Smooth muscle cell (in vitro differentiated cells): ENCODE measurements around the gene DHRSX. TPM values are rescaled to one million over a fixed set of nuclear protein-coding genes. Genes with fewer than 3 reads are reported as not detected.

Experiments used
- DNase-seq: peaks from one replicate; lab custom pipeline; 2025; ENCODE audit not compliant: unreplicated experiment; lab: John Stamatoyannopoulos, UW
- H2AFZ ChIP-seq: fragments of 200-600 bp; sonication (generic); 2 replicates; pipeline ENCODE4 v1.6.0; 2016; ENCODE audit warnings: antibody characterized with exemption, low read depth, mild to moderate bottlenecking
- H3F3A ChIP-seq: fragments of 200-600 bp; sonication (generic); 2 replicates; pipeline ENCODE4 v1.6.0; 2017; ENCODE audit warnings: antibody characterized with exemption, low read depth
- H3K27ac ChIP-seq: fragments of 200-600 bp; sonication (generic); 2 replicates; pipeline ENCODE4 v1.5.1; 2016; ENCODE audit warnings: low read depth, mild to moderate bottlenecking
- H3K27me3 ChIP-seq: fragments of 200-600 bp; sonication (generic); 2 replicates; pipeline ENCODE4 v1.6.1; 2016; ENCODE audit warnings: low read depth, mild to moderate bottlenecking
- H3K36me3 ChIP-seq: fragments of 200-600 bp; sonication (generic); 2 replicates; pipeline ENCODE4 v1.5.1; 2016; ENCODE audit warnings: low read depth
- H3K4me1 ChIP-seq: fragments of 200-600 bp; sonication (generic); 2 replicates; pipeline ENCODE4 v1.5.1; 2016; ENCODE audit warnings: low read depth
- H3K4me2 ChIP-seq: fragments of 200-600 bp; sonication (generic); 2 replicates; pipeline ENCODE4 v1.6.0; 2016; ENCODE audit warnings: mild to moderate bottlenecking
- H3K4me3 ChIP-seq: fragments of 200-600 bp; sonication (generic); 2 replicates; pipeline ENCODE4 v1.5.1; 2016; ENCODE audit warnings: mild to moderate bottlenecking
- H3K79me2 ChIP-seq: fragments of 200-600 bp; sonication (generic); 2 replicates; pipeline ENCODE4 v1.6.0; 2016; ENCODE audit warnings: low read depth, mild to moderate bottlenecking
- H3K9ac ChIP-seq: fragments of 200-600 bp; sonication (generic); 2 replicates; pipeline ENCODE4 v1.6.0; 2016; ENCODE audit warnings: low read depth
- H3K9me3 ChIP-seq: fragments of 200-600 bp; sonication (generic); replicated peaks from 2 replicates; pipeline ENCODE4 v1.5.1; 2016; ENCODE audit warnings: low read depth
- H4K20me1 ChIP-seq: fragments of 200-600 bp; sonication (generic); 2 replicates; pipeline ENCODE4 v1.6.0; 2016; ENCODE audit warnings: low read depth
- CTCF ChIP-seq: fragments of 200-600 bp; sonication (generic); IDR thresholded peaks from 2 replicates; pipeline ENCODE4 v1.5.1; 2017; ENCODE audit warnings: borderline replicate concordance, mild to moderate bottlenecking, antibody characterized with exemption; ENCODE audit not compliant: insufficient read depth, poor library complexity, severe bottlenecking
- WGBS: methylation state at CpG from one replicate; pipeline ENCODE4 v1.1.7; 2016; ENCODE audit warnings: low lambda C conversion rate; 5-methylcytosine and 5-hydroxymethylcytosine counted together
- polyA plus RNA-seq: library from polyadenylated mRNA; unstranded; fragments of >200 nt; fragmentation: Nextera tagmentation; extraction: Ambion mirVana; gene quantifications from 2 replicates; pipeline ENCODE4 v1.2.1, GENCODE V29; 2016
- total RNA-seq: library from RNA; depleted of rRNA; stranded (reverse); fragments of >200 nt; gene quantifications from 2 replicates; pipeline ENCODE4 v1.2.3, GENCODE V29; 2014

Gene DHRSX
- total and polyA plus RNA-seq, 2 experiments from 2014 or later: 32.5 to 49.9 TPM

GRCh38 chrX:2514131-2514530 is 13.4 kb upstream of the DHRSX start:
- 78% methylated on average over 5 of the region's 5 CpGs for WGBS
- H3F3A ChIP-seq: no peaks in the 10 kb centered on the region
- DNase-seq: no peak

GRCh38 chrX:2513121-2513664 is 12.4 kb upstream of the DHRSX start:
- H2AFZ ChIP-seq: no peak overlapping the region
- no peaks in the 10 kb centered on the region for H3K9me3 ChIP-seq
- H4K20me1 ChIP-seq: no peaks in the 10 kb centered on the region
- no peak overlapping the region for H3K4me3 ChIP-seq
- H3F3A ChIP-seq: no peaks in the 10 kb centered on the region
- H3K79me2 ChIP-seq: no peaks in the 10 kb centered on the region
- no peaks in the 10 kb centered on the region for H3K27me3 ChIP-seq
- no peaks in the 10 kb centered on the region for H3K36me3 ChIP-seq
- no peak for TF ChIP-seq CTCF
- no peak overlapping the region for H3K27ac ChIP-seq
- no peak for DNase-seq
- H3K9ac ChIP-seq: no peak overlapping the region
- 43% methylated on average over 6 of the region's 6 CpGs for WGBS
- H3K4me1 ChIP-seq: no peaks in the 10 kb centered on the region
- H3K4me2 ChIP-seq: no peak overlapping the region

More at GRCh38 chrX:2514131-2514530, 13.4 kb upstream of the DHRSX start:
- Histone ChIP-seq H3K79me2 (no peaks in the 10 kb centered on the region), H2AFZ (no peak overlapping the region), H3K27me3 (no peaks in the 10 kb centered on the region), H3K27ac (no peak overlapping the region), H3K4me2 (no peak overlapping the region), H3K9ac (no peak overlapping the region), H3K4me1 (no peaks in the 10 kb centered on the region), H3K4me3 (no peak overlapping the region), H3K36me3 (no peaks in the 10 kb centered on the region), H3K9me3 (no peaks in the 10 kb centered on the region), H4K20me1 (no peaks in the 10 kb centered on the region)
- TF ChIP-seq CTCF: no peak

GRCh38 chrX:2512501-2512900 is 11.7 kb upstream of the DHRSX start:
- Histone ChIP-seq H3K4me3 (no peak overlapping the region), H4K20me1 (no peaks in the 10 kb centered on the region), H3K4me1 (no peaks in the 10 kb centered on the region), H3K4me2 (no peak overlapping the region), H2AFZ (no peak overlapping the region), H3K36me3 (no peaks in the 10 kb centered on the region), H3K9me3 (no peaks in the 10 kb centered on the region), H3K27me3 (no peaks in the 10 kb centered on the region), H3K79me2 (no peaks in the 10 kb centered on the region), H3K9ac (no peak overlapping the region), H3F3A (no peaks in the 10 kb centered on the region), H3K27ac (no peak overlapping the region)
- no peak for TF ChIP-seq CTCF
- WGBS: 90% methylated on average over 8 of the region's 8 CpGs
- DNase-seq: no peak

DNA sequence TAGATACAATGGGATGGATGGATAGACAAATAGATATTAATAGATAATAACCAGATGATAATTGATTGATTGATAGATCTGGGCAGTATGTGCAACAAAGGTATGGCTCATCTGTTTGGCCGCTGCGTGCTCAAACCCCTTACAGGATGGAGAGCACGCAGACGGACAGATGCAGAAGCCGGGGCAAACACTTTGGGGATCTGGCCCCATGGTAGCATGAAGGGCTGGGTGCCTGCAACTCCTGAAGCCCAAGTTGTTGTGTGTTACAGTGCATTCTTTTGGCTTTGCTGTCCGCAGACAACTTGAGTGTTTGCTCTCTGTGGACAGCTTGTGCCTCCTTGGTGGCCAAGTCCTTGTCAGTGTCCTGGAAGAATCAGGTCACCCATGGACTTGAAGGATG is 10.6 kb upstream of the DHRSX start:
- no peaks in the 10 kb centered on the region for H3K79me2 ChIP-seq
- no peaks in the 10 kb centered on the region for H3K9me3 ChIP-seq
- H3K9ac ChIP-seq: no peak overlapping the region
- no peaks in the 10 kb centered on the region for H4K20me1 ChIP-seq
- H3F3A ChIP-seq: no peaks in the 10 kb centered on the region
- TF ChIP-seq CTCF: no peak
- WGBS: 97% methylated on average over 6 of the region's 6 CpGs
- H2AFZ ChIP-seq: no peak overlapping the region
- no peak for DNase-seq
- no peaks in the 10 kb centered on the region for H3K4me1 ChIP-seq
- H3K27me3 ChIP-seq: no peaks in the 10 kb centered on the region
- no peaks in the 10 kb centered on the region for H3K36me3 ChIP-seq
- H3K4me3 ChIP-seq: no peak overlapping the region
- H3K27ac ChIP-seq: no peak overlapping the region
- no peak overlapping the region for H3K4me2 ChIP-seq
